SK-MEL-5 (cell line): ENCODE results near the gene CDR2L. TPM values are rescaled to one million over a fixed set of nuclear protein-coding genes. Genes with fewer than 3 reads are reported as not detected.
"Not testable (repeated sequence)": the region's sequence is repeated elsewhere in the genome, so short reads cannot be mapped to it uniquely, and the experiment has no call there.

Experiments used
- DNase-seq: peaks from one replicate; pipeline ENCODE4 v3.0.0-alpha.2; 2016; ENCODE audit warnings: low read depth, low spot score
- in situ Hi-C: cut with HindIII; loops from 2 replicates; pipeline ENCODE4 v1.10.0; 2016; ENCODE audit warnings: low sequenced_read_pairs, high pct_unique_total_duplicates, low pct_unique_long_range_greater_than_20kb
- total RNA-seq: library from RNA; depleted of rRNA; stranded (reverse); fragments of >200 nt; shearing (Covaris generic); gene quantifications from 2 replicates; pipeline ENCODE4 v1.2.3, GENCODE V29; 2014

The CDR2L gene
- total RNA-seq, 1 experiment from 2014 or later: 3.9 TPM

DNA sequence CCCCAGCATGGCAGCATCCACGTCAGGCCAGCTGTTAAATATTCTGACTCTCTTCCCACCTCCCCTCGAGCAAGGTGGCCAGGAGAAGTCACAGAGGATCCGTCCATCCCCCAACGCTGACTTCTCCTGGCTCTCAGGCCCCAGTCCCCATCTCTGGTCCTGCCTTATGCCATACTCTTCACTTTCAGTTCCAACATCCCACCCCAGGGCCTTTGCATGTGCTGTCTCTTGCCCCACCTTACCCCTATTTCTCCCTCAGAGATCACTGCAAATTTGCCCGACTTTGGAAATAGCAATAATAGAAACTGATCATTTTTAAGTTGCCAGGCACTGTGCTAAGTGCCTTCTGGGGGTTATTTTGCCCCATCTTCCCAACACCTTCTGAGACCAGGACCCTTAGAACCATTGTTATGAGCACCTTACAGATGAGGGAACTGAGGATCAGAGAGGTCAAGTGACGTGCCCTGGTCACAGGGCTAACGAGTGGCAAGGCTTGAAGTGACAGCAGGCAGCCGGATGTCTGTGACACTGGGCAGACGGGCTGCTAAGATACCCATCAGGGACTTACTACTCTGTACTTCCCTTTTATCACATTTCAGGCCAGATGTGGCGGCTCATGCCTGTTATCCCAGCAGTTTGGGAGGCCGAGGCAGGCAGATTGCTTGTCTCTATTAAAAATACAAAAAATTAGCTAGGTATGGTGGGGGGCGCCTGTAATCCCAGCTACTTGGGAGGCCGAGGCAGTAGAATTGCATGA lies 32.6 kb upstream of the CDR2L start:
- in situ Hi-C loops: no loop called here
- DNase-seq: no peak

DNA sequence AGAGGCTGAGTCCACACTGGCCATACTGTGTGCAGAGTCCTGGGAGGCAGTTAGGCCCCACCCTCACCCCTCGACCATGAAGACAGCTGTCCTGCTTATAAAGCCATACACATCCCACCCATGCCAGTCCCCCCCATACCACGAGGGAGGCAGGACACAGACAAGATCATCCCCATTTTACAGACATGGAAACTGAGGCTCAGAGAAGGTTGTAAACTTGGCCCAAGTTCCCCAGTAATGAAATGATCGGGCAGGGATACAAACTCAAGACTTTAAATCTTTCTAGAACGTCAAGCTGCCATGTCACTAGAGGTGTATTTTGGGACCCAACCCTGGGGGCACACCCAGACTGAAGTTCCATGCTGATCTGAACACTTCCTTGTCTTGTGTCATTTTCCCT lies 31.3 kb upstream of the CDR2L start:
- in situ Hi-C loops: no loop called here
- no peak for DNase-seq

DNA sequence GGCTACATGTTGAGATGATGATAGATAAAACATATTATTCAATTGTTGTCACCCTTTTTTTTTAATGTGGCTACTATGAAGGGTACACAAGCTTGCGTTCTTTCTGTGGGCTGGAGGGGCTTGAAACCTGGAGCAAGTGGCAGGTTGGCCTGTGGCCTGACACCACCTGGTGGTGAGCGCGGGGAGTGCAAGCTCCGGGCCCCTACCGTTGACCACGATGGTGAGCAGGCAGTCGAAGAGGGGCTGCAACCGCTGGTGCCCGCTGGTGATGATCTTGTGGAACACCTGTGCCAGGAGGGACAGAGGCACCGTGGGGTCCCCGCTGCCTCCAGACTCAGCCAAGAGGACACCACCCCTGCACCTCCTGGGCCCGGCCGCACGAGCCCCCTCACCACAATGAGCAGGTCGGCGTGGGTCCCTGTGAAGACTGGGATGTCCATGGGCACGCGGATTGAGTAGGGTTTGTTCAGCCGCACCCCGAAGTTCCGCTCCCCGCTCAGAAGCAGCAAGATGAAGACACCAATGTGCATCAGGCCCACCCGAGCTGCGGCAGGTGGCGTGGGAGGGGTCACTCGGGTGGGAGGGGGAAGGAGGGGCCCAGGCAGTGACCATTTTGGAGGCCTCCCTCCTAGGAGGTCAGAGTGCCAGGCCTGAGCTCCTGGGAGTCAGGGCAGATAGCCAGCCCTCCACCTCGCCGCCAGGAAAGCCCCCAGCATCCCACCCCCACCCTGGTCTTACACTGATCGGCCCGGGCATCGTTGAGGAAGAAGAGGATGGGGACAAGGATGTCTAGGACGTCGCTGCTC lies 29.3 kb upstream of the CDR2L start:
- in situ Hi-C loops: no loop called here
- peak; percentile 79 for DNase-seq

DNA sequence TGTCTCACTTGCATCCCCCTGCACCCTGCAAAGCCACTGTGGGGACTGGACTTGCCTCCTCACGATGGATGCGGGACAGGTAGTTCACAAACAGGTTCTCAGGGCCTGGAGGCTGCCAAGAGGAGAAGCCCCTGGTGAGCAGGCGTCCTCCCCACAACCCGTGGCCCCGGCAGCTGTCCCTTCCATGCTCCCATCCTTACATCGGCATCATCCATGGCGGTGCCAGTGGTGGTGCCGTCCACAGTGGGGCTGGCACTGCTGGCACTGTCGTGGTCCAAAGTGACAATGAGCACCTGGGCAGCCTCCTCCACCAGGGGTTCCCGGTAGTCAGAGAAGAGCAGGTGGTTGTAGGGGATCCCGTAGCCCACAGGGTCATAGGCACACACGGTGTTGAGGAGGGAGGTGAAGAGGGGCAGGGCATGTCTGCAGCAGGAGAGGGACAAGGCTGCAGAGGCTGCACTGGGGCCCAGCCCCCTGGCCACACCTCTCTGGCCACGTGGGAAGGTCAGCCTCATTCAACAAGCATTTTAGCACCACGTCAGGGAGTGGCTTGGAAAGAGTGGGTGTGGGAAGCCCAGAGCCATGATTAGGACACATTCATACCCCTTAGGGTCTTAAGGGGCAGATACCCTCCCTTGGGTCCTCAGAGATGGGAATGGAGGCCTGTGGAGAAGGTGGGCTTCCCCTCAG lies 27.5 kb upstream of the CDR2L start:
- peak; percentile 45 for DNase-seq
- in situ Hi-C loops: no loop called here

DNA sequence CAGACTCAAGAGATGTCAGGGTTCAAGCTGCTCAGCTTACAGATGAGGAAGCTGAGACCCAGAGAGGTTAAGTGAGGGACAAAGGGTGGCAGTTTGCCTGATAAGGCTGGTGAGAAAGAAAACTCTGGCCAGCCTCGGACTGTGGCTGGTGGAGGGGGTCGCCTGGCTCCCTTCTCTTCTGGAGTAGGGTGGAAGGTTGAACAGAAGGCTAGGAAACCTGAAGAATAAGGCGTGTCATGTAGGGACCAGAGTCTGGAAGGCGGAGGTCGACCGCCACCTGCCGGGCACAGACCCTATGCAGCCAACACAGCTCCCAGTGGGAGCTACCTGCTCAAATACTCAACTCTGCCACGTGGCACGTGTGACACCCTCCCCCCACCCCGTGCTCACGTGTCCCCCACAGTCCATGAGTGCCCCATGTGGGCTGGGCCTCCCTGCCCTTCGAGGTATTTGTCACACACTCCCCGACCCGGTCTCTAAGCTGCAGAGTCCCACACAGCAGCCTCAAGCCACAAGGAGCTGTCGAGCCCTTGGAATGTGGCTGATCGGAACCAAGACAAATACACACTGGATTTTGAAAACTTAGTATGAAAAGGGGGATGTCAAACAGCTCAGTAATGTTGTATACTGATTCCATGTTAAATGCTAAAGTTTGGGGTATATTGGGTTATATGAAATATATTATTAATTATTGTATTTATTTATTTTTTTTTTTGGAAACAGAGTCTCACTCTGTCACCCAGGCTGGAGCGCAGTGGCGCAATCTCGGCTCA lies 26.7 kb upstream of the CDR2L start:
- in situ Hi-C loops: no loop called here

DNA sequence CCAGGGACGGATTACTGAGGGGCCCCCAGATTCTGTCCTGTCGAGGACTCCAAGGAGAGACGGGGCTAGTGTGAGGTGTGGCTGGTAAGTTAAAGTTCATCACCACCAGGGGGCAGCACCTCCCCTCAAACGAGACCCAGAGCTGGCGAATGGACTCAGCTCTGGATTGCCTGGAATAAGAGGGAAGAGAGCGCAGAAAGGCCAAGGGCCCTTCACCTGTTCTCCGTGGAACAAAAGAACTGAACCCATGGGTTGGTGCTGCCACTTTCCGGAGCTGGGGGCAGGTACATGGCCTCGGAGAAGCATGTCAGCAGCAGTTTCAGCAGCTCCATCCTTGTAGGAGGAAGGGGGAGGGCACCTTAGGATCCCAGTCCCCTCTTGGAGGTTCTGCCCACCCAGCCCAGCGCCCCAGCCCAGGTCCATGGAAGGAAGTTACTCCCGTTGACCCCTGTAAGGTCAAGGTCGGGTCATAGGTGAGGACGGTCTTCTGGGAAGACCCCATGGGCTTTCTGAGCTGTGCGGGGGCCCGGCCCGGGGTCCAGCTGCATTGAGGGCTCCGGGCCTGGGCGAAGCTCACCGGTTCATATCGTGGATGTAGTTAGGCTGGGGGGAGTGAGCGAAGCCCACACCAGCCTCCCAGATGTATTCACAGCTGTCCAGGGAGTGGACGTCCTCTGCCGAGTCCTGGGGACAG lies 25.6 kb upstream of the CDR2L start:
- peak; percentile 94 for DNase-seq
- in situ Hi-C loops: no loop called here

More for the DNA sequence above, 26.7 kb upstream of the CDR2L start:
- DNase-seq: peak; percentile 84

DNA sequence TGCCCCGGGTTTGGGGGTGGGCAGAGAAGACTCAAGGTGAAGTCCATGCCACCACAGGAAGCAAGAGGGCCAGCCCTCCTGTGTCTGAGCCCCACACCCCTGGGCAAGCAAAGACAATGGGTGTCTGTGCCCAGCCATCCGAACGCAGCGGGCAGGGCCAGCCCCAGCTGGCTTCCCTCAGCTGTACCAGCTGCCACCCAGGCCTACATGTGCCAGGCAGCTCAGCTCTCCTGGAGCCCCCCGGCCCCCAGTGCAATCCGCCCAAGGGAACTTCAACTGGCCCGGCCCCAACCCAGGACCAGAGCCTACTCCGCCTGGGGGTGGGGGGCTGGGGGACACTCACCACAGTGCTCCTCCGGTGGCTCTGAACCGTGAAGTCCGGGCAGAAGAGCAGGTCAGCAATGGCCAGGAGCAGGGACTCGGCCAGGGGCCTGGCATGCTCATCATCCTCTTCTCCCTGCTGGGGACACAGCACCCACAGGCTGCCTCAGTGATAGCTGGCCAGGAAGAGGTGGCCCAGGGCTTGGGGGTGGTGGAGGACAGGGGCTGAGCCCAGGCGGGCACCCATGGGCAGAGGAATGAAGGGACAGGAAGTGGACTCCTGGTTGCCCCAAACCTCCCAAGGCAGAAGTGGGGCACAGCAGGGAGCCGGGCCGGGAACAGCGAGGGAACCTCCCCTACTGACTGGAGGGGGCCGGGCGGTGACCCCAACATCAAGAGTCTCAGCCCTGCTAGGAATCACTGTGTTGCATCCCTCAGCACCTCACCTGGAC lies 24.6 kb upstream of the CDR2L start:
- in situ Hi-C loops: no loop called here
- no peak for DNase-seq

DNA sequence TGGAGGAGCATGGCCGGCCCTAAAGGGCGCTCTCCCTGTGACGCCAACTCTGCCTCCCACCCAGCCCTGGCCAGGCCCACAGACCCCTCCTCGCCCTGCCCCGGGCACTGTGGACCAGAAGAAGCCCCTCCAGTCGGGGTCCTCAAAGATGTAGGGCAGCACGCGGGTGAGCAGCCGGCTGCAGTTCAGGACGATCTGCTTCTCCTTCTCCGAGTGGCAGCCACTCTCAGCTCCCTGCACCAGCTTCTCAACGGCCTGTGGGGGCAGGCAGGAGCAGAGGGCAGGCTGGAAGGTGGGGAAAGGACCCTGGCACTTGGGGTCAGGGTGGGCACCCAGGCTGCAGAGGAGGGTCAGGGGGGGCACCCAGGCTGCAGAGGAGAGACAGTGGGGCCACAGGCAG lies 23.8 kb upstream of the CDR2L start:
- no peak for DNase-seq
- in situ Hi-C loops: no loop called here

DNA sequence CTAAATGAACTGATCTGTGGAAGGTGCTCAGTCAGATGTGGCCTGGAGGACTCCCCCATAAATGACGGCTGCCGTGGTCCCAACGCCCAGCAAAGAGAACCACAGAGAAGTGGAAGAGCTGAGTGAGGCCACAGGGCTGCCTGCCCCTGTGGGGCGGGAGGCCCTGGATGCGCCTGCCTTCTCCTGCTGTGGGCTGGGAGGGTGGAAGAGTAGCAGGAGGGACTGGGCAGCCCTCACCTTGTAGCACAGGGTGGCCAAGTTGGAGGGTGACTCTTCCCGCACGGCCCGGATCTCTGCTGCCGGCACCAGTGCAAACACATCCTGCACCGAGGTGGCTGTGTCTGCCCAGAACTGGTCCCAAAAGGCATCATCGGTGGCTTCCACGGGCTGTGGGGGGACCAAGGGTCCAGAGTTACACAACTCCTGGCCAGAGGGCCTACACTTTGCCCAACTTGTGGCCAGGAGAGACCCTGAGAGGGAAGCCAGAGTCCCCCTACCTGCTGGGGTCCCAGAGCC lies 23.1 kb upstream of the CDR2L start:
- in situ Hi-C loops: no loop called here
- no peak for DNase-seq

DNA sequence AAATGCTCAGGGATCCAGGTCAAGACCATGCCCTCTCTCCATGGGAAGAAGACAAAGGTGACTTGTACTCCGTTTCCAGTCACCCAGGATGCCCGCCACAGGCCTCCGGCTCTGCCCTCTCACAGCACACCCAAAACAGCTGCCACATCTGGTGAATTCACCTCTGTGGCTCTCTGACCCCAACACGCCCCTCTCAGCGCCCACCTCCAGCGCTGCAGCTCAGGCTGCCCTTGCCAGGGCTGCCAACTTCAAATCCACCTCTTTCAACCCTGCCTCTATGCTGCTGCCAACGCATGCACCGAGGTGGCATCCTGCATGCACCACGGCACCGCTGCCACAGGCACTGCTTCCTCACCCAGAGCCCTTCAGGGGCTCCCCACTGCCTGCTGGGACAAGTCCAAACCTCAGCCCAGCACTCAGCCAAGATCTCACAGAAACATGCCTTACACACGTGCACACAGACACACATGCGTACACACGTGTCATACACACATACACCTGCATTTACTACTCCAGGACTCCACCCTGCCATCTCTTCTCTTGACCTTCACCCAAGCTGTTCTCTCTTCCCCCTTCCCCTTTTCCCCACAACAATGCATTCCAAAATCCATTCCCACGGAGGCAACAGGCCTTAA lies 22.3 kb upstream of the CDR2L start:
- no peak for DNase-seq
- in situ Hi-C loops: no loop called here

DNA sequence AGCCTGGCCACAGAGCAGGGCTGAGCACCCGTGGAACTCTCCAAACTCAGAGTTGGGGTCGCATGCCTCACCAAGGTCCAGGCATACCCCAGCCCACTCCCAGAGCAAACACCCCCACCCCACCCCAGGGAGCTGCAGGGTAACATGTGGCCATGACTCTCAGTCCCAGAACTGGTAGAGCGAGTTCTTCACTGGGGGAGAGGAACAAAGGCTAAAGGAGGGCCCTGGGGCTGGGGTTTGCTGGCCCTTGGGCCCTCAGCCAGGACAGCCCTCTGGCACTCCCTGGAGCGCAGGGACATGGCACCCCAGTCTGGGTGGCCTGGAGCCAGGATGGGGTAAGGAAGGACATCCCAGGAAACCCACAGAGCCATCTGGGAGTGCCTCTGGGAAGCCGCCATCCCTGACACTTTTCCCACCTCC lies 19.1 kb upstream of the CDR2L start:
- DNase-seq: no peak
- in situ Hi-C loops: no loop called here

DNA sequence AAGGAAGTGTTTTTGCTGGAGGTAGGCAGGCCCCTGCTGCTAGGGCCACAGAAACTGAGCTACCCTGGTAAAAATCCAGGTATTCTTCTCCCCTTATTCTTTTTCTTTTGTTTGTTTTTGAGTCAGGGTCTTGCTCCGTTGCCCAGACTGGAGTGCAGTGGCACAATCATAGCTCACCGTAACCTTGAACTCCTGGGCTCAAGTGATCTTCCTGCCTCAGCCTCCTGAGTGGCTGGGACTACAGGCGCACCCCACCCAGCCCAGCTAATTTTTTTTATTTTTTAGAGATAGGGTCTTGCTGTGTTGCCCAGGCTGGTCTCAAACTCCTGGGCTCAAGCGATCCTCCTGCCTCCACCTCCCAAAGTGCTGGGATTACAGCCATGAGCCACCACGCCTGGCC lies 17.9 kb upstream of the CDR2L start:
- in situ Hi-C loops, DNase-seq: not testable (repeated sequence)

DNA sequence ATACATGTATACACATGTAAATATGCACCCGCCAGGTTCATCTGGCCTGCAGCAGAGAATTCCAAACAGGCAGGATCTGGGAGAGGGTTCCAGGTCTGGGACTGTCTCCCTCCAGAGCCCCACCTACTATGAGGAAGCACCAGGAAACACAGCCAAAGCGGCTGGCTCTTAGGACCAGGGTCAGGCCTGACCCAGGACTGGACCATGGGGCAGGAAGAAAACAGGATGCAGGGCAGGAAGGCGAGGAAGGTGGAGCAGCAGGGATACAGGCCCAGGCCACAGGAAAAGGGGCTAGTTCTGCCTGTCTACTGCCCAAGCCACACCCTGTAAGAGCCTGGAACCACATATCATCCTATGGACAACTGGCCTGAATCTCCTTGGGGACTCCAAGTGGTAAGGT lies 17.0 kb upstream of the CDR2L start:
- in situ Hi-C loops: no loop called here
- no peak for DNase-seq

DNA sequence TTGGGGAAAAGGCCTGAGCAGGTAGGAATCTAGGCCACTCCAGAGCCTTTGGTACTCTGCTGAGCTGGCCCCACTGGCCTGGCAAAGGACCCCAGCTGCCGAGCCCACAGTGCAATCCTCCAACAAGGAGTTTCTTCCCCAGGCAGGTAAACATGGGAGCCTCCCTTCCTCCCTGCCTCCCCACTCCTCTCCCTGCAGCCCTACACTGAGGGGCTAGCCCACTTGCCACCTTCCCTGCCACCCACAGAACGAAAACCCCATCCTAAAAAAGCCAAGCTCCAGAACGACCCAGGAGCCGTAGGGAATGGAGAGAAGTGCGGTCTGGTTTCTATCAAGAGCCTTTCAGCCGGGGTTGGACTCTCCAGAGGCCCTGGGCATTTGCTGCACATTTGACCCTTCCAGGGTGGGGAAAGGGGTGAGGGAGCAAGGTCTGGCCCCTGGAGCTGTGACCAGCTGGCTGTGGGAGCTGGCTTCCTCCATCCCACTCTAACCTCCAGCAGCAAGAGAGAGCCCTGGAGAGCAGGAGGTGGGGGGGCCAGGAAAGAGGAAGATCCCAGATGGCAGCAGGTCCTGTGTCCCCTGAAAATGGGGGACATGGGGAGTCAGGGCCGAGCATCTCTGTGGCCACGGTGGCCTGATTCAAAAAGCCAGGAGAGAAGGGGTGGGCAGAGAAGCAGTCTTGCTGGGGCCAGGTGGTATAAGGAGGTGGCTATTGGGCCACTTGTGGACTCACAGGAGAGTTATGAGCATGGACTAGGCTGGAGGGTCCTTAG lies 16.2 kb upstream of the CDR2L start:
- DNase-seq: no peak
- in situ Hi-C loops: no loop called here

DNA sequence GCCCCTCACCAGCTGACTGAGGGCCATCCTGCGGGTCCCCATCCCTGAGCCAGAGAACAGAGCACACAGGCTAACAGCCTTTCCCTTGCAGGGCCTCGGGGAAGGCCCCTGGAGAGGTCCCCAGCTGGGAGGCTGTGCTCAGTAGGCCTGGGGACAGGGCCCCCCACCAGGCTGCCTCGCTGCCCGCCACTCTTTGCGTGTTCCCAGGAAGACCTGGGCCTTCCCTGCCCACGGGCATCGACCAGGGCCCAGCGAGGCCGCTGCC lies 15.7 kb upstream of the CDR2L start:
- in situ Hi-C loops: no loop called here
- DNase-seq: no peak
